Heart left ventricle (tissue), 16 donors: ENCODE data around the gene TMEM107. TPM values are rescaled to one million over a fixed set of nuclear protein-coding genes. Genes with fewer than 3 reads are reported as not detected.

Experiments used
- ATAC-seq, 4 donors: fragments of 200-7000 bp; cut with Tn5 transposase; one replicate each; pipeline ENCODE4 v1.9.1; 2020 to 2022; ENCODE audit warnings: moderate library complexity in 4 of 4, mild to moderate bottlenecking in 3 of 4, moderate number of reproducible peaks in 1 of 4
- DNase-seq, 5 donors: peaks; one replicate each; pipeline ENCODE4 v3.0.0-alpha.2; 2020
- H3K27ac ChIP-seq, 12 donors: fragments of 200-600 bp; sonication (generic) in 4 of 12; one replicate each; pipeline versions ENCODE4 v1.5.0 to v1.8.0; 2016 to 2022; ENCODE audit warnings: mild to moderate bottlenecking in 2 of 12
- H3K27me3 ChIP-seq, 9 donors: fragments of 200-600 bp; sonication (generic) in 2 of 9; one replicate each; pipeline versions ENCODE4 v1.5.1 to v1.8.0; 2016 to 2022; ENCODE audit warnings: mild to moderate bottlenecking in 3 of 9
- H3K36me3 ChIP-seq, 9 donors: fragments of 200-600 bp; sonication (generic) in 2 of 9; one replicate each; pipeline versions ENCODE4 v1.5.0 to v1.8.0; 2018 to 2022; ENCODE audit warnings: mild to moderate bottlenecking in 2 of 9
- H3K4me1 ChIP-seq, 12 donors: fragments of 200-600 bp; sonication (generic) in 4 of 12; one replicate each; pipeline versions ENCODE4 v1.5.0 to v1.8.0; 2016 to 2022; ENCODE audit warnings: mild to moderate bottlenecking in 3 of 12
- H3K4me3 ChIP-seq, 12 donors: fragments of 200-600 bp; sonication (generic) in 4 of 12; one replicate each; pipeline versions ENCODE4 v1.5.0 to v1.8.0; 2017 to 2022; ENCODE audit warnings: mild to moderate bottlenecking in 9 of 12, moderate library complexity in 4 of 12
- H3K9me3 ChIP-seq, 12 donors: fragments of 200-600 bp; sonication (generic) in 4 of 12; one replicate each; pipeline versions ENCODE4 v1.5.0 to v1.8.0; 2016 to 2022; ENCODE audit warnings: mild to moderate bottlenecking in 1 of 12
- POLR2A ChIP-seq, 2 donors: fragments of 450-650 bp; IDR thresholded peaks; one replicate each; pipeline ENCODE4 v1.6.1; 2017; ENCODE audit warnings: antibody characterized with exemption in 2 of 2, mild to moderate bottlenecking in 2 of 2, moderate library complexity in 2 of 2
- WGBS, 4 donors: extraction: QIAGEN DNeasy Blood & Tissue Kit in 2 of 4; methylation state at CpG; one replicate each; pipeline versions ENCODE4 v1.1.5 to v1.1.7; 2013 to 2018; 5-methylcytosine and 5-hydroxymethylcytosine counted together
- intact Hi-C, 10 donors: fragments of 100-400 bp; cut with DNase I; formaldehyde crosslinking; loops; one replicate each; pipeline versions ENCODE4 v1.11.1 to v1.14.2; 2022
- polyA plus RNA-seq, 2 donors: library from polyadenylated mRNA; stranded (reverse); fragments of 200-250 nt; gene quantifications; one replicate each; pipeline ENCODE4 v1.2.3, GENCODE V29; 2013
- total RNA-seq, 9 donors: library from RNA; depleted of rRNA in 2 of 9; stranded (reverse); fragments of >200 nt in 2 of 9; fragmentation: NEBNext Ultra II Directional in 3 of 9; extraction: Animal tissue kit (Norgen Biotek cat#: 25700) in 3 of 9; gene quantifications; one replicate each; pipeline versions ENCODE4 v1.1.0 to v1.2.4, GENCODE V29; 2016 to 2023
- TF ChIP-seq, protein P1 (sequence below), 12 donors: fragments of 200-600 bp; sonication (generic) in 4 of 12; IDR thresholded peaks; one replicate each; pipeline versions ENCODE4 v1.5.0 to v1.8.0; 2018 to 2022; ENCODE audit warnings: antibody characterized with exemption in 12 of 12, mild to moderate bottlenecking in 5 of 12
- donor health status: ischemic (EF 13 %, LVEDD 7.1; RV severe dilation, severe dysfunction).
- donor health status: healthy with polysubstance abuse.
- donor health status: DM: no; HTN: yes; CAD: no.
- donor health status: DM: no; HTN: no; CAD: no.
- donor health status: ischemic (EF 25% LVEDD 6.9; RV normal size, moderate dysfunction).
- donor health status: ischemic (EF 25% LVEDD 5.7; RV mildly dilated, moderate dysfunction).
- donor health status: healthy.
- donor health status: DM: yes; HTN: yes; CAD: no.
- donor health status: ischemic (EF 35%, LVEDD 5.7; RV mildly dilated, moderate dysfunction).
- donor health status: nonischemic (EF 11% LVEDD 7.7; RV severe dilation, severe dysfunction).
- donor health status: DM: yes; HTN: yes; CAD: no.
- donor health status: PGD.
- donor health status: ischemic (EF 29% LVEDD 5.4; RV normal size, mild dysfunction).
- donor health status: nonischemic (EF 23%, LVEDD 6.1; RV moderate dilation, normal function).

Gene TMEM107
- total and polyA plus RNA-seq, 11 donors, result 3.8 to 16.4 (median 8.4) TPM

DNA sequence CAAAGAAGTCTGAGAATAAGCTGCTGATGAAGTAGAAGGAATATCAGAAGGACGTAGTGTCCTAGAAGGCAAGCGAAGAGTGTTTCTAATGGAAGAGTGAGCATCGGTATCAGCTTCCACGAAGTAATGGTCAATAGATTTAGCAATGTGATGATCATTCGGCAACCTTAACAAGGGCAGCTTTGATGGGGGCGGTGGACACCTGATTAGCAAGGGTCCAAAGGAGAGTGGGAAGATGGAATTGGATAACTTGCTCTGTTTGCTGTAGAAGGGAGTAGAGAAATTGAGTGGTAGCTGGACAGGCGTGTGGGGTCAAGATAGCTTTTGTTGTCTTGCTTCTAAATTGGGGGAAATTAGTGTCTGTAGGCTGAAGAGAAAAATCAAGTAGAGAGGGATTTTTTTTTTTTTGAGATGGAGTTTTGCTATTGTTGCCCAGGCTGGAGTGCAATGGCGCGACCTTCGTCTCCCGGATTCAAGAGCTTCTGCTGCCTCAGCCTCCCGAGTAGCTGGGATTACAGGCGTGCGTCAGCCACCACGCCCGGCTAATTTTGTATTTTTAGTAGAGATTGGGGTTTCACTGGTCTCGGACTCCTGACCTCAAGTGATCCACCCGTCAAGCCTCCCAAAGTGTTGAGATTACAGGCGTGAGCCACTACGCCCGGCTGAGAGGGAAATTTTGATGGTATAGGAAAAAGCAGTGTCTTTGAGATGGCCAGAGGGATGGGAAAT, 38.4 kb downstream of the TMEM107 start:
- H3K4me1 ChIP-seq, result peaks cover 0 to 42% (median 15%) of the 10 kb centered on the region in 12 donors
- H3K36me3 ChIP-seq, result peaks cover 8 to 38% (median 35%) of the 10 kb centered on the region in 9 donors
- ATAC-seq, result no peak
- no peaks in the 10 kb centered on the region for H3K27me3 ChIP-seq
- TF ChIP-seq, protein P1, sequence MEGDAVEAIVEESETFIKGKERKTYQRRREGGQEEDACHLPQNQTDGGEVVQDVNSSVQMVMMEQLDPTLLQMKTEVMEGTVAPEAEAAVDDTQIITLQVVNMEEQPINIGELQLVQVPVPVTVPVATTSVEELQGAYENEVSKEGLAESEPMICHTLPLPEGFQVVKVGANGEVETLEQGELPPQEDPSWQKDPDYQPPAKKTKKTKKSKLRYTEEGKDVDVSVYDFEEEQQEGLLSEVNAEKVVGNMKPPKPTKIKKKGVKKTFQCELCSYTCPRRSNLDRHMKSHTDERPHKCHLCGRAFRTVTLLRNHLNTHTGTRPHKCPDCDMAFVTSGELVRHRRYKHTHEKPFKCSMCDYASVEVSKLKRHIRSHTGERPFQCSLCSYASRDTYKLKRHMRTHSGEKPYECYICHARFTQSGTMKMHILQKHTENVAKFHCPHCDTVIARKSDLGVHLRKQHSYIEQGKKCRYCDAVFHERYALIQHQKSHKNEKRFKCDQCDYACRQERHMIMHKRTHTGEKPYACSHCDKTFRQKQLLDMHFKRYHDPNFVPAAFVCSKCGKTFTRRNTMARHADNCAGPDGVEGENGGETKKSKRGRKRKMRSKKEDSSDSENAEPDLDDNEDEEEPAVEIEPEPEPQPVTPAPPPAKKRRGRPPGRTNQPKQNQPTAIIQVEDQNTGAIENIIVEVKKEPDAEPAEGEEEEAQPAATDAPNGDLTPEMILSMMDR (IDR thresholded peaks at IDR 0.05), result no peak
- no peak for TF ChIP-seq POLR2A (IDR thresholded peaks at IDR 0.05)
- DNase-seq, result no peak
- WGBS, 4 donors, result 30 to 46% (median 36%) methylated on average over 21 of the region's 21 CpGs
- no peaks in the 10 kb centered on the region for H3K9me3 ChIP-seq
- H3K27ac ChIP-seq, result peak overlapping the region in 10 of 12 donors; percentile 58 to 89 (median 84)
- H3K4me3 ChIP-seq, result peak overlapping the region in 8 of 12 donors; percentile 2 to 48 (median 33)
- intact Hi-C loops, result loop anchor here in 7 of 10 donors (1.0 to 10.0 kb wide), 8 partner anchors 15 to 301 kb away; partner anchors contain the start of genes PER1 (in 1 of the 7) and VAMP2 (in 1 of the 7)

DNA sequence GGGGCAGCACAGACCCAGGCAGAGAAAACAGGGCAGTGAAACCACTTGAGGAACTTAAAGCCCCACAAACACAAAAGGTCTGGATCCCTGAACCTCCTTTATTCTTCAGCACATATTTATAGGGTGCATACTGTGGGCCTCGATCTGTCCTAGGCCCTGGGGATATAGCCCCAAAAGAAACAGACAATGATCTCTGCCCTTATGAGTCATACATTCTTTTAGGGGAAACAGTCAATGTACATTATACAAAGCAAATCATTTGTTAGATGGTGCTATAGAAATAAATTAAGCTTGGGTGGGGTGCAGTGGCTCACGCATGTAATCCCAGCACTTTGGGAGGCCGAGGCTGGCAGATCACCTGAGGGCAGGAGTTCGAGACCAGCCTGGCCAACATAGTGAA, 42.2 kb downstream of the TMEM107 start:
- Histone ChIP-seq H3K4me3 (no peak overlapping the region), H3K4me1 (peaks cover 0 to 11% (median 9%) of the 10 kb centered on the region in 12 donors), H3K36me3 (no peaks in the 10 kb centered on the region), H3K9me3 (no peaks in the 10 kb centered on the region), H3K27me3 (peaks cover 0 to 15% (median 0%) of the 10 kb centered on the region in 9 donors), H3K27ac (no peak overlapping the region)
- intact Hi-C loops, result loop anchor here in 1 of 10 donors (10.0 kb wide), 1 partner anchor 51 kb away; no protein-coding TSS in a partner anchor
- TF ChIP-seq POLR2A (IDR thresholded peaks at IDR 0.05), result no peak
- TF ChIP-seq, protein P1 (IDR thresholded peaks at IDR 0.05), result no peak
- ATAC-seq (no peak), DNase-seq (no peak)
- 88 to 93% (median 92%) methylated on average over 4 of the region's 4 CpGs for whole genome bisulfite sequencing, 4 donors

DNA sequence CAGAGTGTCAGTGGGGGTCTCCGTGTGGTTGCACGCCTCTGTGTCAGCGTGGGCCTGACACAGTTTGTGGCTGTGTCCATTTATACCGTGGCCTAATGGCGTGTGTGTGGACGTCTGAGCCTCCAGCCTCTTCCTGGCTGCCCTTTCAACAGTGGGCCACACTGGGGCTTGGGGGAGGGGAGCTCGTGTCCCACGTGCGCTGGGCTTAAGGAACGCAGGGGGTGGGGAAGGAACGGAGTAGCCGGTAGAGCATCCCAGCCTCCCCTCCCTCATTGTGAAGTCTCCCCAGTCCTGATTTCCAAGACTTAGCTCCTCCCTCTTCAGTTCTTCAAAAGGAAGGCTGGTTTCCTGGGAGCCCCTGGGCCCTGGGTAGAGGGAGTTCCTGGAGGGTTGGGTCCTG, 42.8 kb downstream of the TMEM107 start:
- intact Hi-C loops, result loop anchor here in 1 of 10 donors (10.0 kb wide), 1 partner anchor 51 kb away; no protein-coding TSS in a partner anchor

More for the DNA sequence above, 42.8 kb downstream of the TMEM107 start:
- H3K4me1 ChIP-seq, result peaks cover 0 to 9% (median 7%) of the 10 kb centered on the region in 12 donors
- TF ChIP-seq, protein P1 (IDR thresholded peaks at IDR 0.05), result no peak
- TF ChIP-seq POLR2A (IDR thresholded peaks at IDR 0.05), result no peak
- H3K27me3 ChIP-seq, result peaks cover 0 to 19% (median 0%) of the 10 kb centered on the region in 9 donors
- H3K27ac ChIP-seq, result no peak overlapping the region
- ATAC-seq, result no peak
- WGBS, 4 donors, result 70 to 80% (median 73%) methylated on average over 12 of the region's 12 CpGs
- DNase-seq, result no peak
- H3K4me3 ChIP-seq, result no peak overlapping the region
- no peaks in the 10 kb centered on the region for H3K9me3 ChIP-seq
- no peaks in the 10 kb centered on the region for H3K36me3 ChIP-seq
